Putamen (tissue), 1 donor: ENCODE measurements around the gene OGFR.
A peak's percentile ranks its signal among the peaks of the same experiment; 100 is the strongest.

ENCODE experiments used
- DNase-seq: peaks from one replicate; pipeline ENCODE4 v3.0.0-alpha.2; 2016; ENCODE audit warnings: low spot score

Gene OGFR

GRCh38 chr20:62860391-62860923 lies 55.8 kb downstream of the OGFR start:
- peak; percentile 62 for DNase-seq

- DNase-seq: no peak
Observed at GRCh38 chr20:62860924-62861691, 56.5 kb downstream of the OGFR start.

- peak; percentile 86 for DNase-seq
Observed at GRCh38 chr20:62861726-62862336, 57.2 kb downstream of the OGFR start, which contains the start of gene TCFL5. TCFL5 (minus strand) TSS chr20:62861822; CDS start chr20:62861670, 152 bp downstream.
